BJ (cell line): ENCODE results near the gene RBM24. TPM values are rescaled to one million over a fixed set of nuclear protein-coding genes. Genes with fewer than 3 reads are reported as not detected.

Experiments
- CTCF ChIA-PET: fragments of 350-600 bp; formaldehyde crosslinking; extraction: SDS; loops from one replicate; lab custom pipeline; 2021; ENCODE audit warnings: antibody characterized with exemption, inconsistent platforms; lab: Yijun Ruan, JAX
- POLR2A ChIA-PET: fragments of 300-600 bp; sonication (Branson Sonifier 250); formaldehyde crosslinking; extraction: SDS; loops from one replicate; lab custom pipeline; 2021; ENCODE audit warnings: antibody characterized with exemption; lab: Charles Lee
- DNase-seq: peaks from one replicate; pipeline ENCODE4 v3.0.0-alpha.2; 2011; ENCODE audit warnings: low read depth
- H3K27me3 ChIP-seq: 2 replicates; pipeline ENCODE4 v1.6.0; 2011; ENCODE audit warnings: low read length; ENCODE audit not compliant: control insufficient read depth, insufficient read depth
- H3K36me3 ChIP-seq: 2 replicates; pipeline ENCODE4 v1.5.1; 2011; ENCODE audit warnings: low read length; ENCODE audit not compliant: control insufficient read depth, insufficient read depth
- H3K4me3 ChIP-seq: 2 replicates; pipeline ENCODE4 v1.5.1; 2011; ENCODE audit warnings: low read depth, mild to moderate bottlenecking, control low read depth, low read length
- polyA plus RNA-seq: library from polyadenylated mRNA; depleted of rRNA; stranded (reverse); fragments of >200 nt; gene quantifications from 2 replicates; pipeline ENCODE4 v1.2.3, GENCODE V29; 2011
- TF ChIP-seq, protein P1 (sequence below): IDR thresholded peaks from 2 replicates; pipeline ENCODE4 v1.5.1; 2011; ENCODE audit warnings: low read depth, mild to moderate bottlenecking, control low read depth, inconsistent platforms, low read length, moderate library complexity; ENCODE audit not compliant: insufficient read depth

Gene RBM24
- polyA plus RNA-seq, 1 experiment: 19.9 TPM

- ChIA-PET POLR2A (interaction anchor here (0.5 kb wide), 1 partner anchor 947 kb away, joined by 3 read pairs; no protein-coding TSS in a partner anchor), CTCF (interaction anchor here (0.7 to 1.5 kb wide), 4 partner anchors 51 to 302 kb away, joined by 3 to 5 read pairs (median 4); no protein-coding TSS in a partner anchor)
- H3K4me3 ChIP-seq: peak overlapping the region; percentile 84
- no peak for DNase-seq
- no peaks in the 10 kb centered on the region for H3K27me3 ChIP-seq
- 0 out of 2 replicates have a peak, but pooled peaks cover 1% of the 10 kb centered on the region for H3K36me3 ChIP-seq
- TF ChIP-seq, protein P1, sequence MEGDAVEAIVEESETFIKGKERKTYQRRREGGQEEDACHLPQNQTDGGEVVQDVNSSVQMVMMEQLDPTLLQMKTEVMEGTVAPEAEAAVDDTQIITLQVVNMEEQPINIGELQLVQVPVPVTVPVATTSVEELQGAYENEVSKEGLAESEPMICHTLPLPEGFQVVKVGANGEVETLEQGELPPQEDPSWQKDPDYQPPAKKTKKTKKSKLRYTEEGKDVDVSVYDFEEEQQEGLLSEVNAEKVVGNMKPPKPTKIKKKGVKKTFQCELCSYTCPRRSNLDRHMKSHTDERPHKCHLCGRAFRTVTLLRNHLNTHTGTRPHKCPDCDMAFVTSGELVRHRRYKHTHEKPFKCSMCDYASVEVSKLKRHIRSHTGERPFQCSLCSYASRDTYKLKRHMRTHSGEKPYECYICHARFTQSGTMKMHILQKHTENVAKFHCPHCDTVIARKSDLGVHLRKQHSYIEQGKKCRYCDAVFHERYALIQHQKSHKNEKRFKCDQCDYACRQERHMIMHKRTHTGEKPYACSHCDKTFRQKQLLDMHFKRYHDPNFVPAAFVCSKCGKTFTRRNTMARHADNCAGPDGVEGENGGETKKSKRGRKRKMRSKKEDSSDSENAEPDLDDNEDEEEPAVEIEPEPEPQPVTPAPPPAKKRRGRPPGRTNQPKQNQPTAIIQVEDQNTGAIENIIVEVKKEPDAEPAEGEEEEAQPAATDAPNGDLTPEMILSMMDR: no peak
Measured at GRCh38 chr6:17281497-17282481, 628 bp downstream of the RBM24 start.

DNA sequence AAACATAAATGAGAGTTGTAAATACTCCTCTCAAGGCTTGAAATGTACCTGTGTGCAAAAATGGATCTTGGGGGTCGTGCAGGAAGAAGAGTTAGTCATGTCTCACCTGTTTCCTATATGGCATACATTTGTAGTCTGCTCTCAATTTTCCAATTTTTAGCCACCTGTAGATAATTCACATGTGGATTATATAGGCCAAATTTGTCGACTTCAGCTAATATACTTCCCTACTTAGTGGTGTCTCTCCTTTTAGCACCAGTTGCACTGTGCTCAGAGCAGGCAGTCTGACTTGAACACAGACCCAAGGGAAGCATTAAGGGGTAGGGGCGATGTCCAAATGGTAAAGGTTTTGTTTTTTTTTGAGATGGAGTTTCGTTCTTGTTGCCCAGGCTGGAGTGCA, 1.9 kb downstream of the RBM24 start:
- DNase-seq: no peak
- CTCF ChIA-PET: no interaction called here
- TF ChIP-seq, protein P1: no peak
- POLR2A ChIA-PET: no interaction called here
- no peaks in the 10 kb centered on the region for H3K27me3 ChIP-seq
- 0 out of 2 replicates have a peak, but pooled peaks cover 3% of the 10 kb centered on the region for H3K36me3 ChIP-seq
- H3K4me3 ChIP-seq: peak overlapping the region; percentile 84

DNA sequence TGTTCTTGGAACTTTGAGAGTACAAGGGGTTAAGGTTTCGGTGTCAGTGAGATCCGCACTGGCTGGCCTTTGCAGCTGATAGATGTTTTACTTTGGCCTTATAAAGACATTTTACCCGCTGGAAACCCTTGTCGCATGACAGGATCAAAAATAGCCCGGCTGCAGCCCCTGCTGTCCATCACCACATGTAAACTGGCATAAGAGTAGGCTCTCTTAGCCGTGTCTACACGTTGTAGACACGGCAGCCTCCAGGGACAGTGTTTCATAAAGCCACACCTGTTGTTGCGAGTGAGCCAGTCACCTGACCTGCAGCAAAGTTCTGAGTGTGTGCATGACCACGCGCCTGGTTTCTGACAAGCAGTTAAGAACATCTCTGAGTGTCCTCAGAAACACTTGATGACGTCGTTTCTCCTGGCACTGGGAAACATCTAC, 8.5 kb downstream of the RBM24 start:
- CTCF ChIA-PET: no interaction called here
- DNase-seq: no peak
- Histone ChIP-seq H3K4me3 (no peak overlapping the region), H3K36me3 (peaks cover 10% of the 10 kb centered on the region), H3K27me3 (no peaks in the 10 kb centered on the region)
- POLR2A ChIA-PET: no interaction called here
- TF ChIP-seq, protein P1: no peak

DNA sequence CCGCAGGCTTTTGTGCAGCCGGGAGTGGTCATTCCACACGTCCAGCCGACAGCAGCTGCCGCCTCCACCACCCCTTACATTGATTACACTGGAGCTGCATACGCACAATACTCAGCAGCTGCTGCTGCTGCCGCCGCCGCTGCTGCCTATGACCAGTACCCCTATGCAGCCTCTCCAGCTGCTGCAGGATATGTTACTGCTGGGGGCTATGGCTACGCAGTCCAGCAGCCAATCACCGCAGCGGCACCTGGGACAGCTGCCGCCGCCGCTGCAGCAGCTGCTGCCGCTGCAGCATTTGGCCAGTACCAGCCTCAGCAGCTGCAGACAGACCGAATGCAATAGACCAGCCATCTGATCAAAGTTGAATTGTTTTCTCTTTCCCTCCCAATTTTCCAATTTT, 10.6 kb downstream of the RBM24 start:
- CTCF ChIA-PET: no interaction called here

More for the DNA sequence above, 10.6 kb downstream of the RBM24 start:
- Histone ChIP-seq H3K27me3 (no peaks in the 10 kb centered on the region), H3K4me3 (no peak overlapping the region), H3K36me3 (peaks cover 9% of the 10 kb centered on the region)
- TF ChIP-seq, protein P1: no peak
- POLR2A ChIA-PET: interaction anchor here (0.6 kb wide), 1 partner anchor 1862 kb away, joined by 4 read pairs; no protein-coding TSS in a partner anchor
- DNase-seq: no peak
